Measurements from ENCODE around the gene ZNF142.

ZNF142 gene

DNA sequence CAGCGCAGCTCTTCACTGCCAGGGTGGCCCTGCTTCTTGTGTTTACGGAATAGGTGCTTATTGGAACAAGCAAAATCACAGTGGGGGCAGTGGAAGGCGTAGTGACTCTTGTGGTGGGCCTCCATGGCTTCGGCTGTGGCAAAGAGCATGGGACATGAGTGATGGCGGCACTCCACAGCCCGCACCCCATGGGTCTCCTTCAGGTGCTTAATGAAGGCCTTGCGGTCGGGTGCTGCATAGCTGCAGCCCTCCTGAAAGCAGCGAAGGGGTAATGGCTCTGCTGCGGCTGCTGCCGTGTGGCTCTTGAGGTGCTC, 10.7 kb downstream of the ZNF142 start:
- Histone ChIP-seq H3K4me3 (ENCODE audit: low read length in 2 of 2) (no peak overlapping the region), H3K27me3 (ENCODE audit: control insufficient read depth in 1 of 2, insufficient read depth in 2 of 2, low read length in 2 of 2) (no peaks in the 10 kb centered on the region), H3K4me1 (ENCODE audit: control insufficient read depth, insufficient read depth, low read length) (no peaks in the 10 kb centered on the region), H3K9ac (ENCODE audit: low read length in 2 of 2) (no peak overlapping the region), H3K9me3 (ENCODE audit: control insufficient read depth in 2 of 2, low read length in 2 of 2) (no peaks in the 10 kb centered on the region), H3K36me3 (ENCODE audit: control insufficient read depth in 2 of 2, insufficient read depth in 2 of 2, low read length in 2 of 2) (peaks cover 61 to 70% of the 10 kb centered on the region in 2 donors), H3K27ac (ENCODE audit: low read length) (no peak overlapping the region)

GRCh38 chr2:218648088-218648786, 11.2 kb downstream of the ZNF142 start:
- Histone ChIP-seq H3K27me3 (ENCODE audit: control insufficient read depth in 1 of 2, insufficient read depth in 2 of 2, low read length in 2 of 2) (no peaks in the 10 kb centered on the region), H3K9me3 (ENCODE audit: control insufficient read depth in 2 of 2, low read length in 2 of 2) (no peaks in the 10 kb centered on the region), H3K36me3 (ENCODE audit: control insufficient read depth in 2 of 2, insufficient read depth in 2 of 2, low read length in 2 of 2) (peaks cover 65 to 70% of the 10 kb centered on the region in 2 donors), H3K9ac (ENCODE audit: low read length in 2 of 2) (no peak overlapping the region), H3K27ac (ENCODE audit: low read length) (no peak overlapping the region), H3K4me1 (ENCODE audit: control insufficient read depth, insufficient read depth, low read length) (no peaks in the 10 kb centered on the region), H3K4me3 (ENCODE audit: low read length in 2 of 2) (no peak overlapping the region)

- H3K4me3 ChIP-seq (ENCODE audit: low read length in 2 of 2), result no peak overlapping the region
- H3K36me3 ChIP-seq (ENCODE audit: control insufficient read depth in 2 of 2, insufficient read depth in 2 of 2, low read length in 2 of 2), result peaks cover 71 to 74% of the 10 kb centered on the region in 2 donors
- H3K4me1 ChIP-seq (ENCODE audit: control insufficient read depth, insufficient read depth, low read length), result no peaks in the 10 kb centered on the region
- no peak overlapping the region for H3K9ac ChIP-seq (ENCODE audit: low read length in 2 of 2)
- H3K9me3 ChIP-seq (ENCODE audit: control insufficient read depth in 2 of 2, low read length in 2 of 2), result no peaks in the 10 kb centered on the region
- no peaks in the 10 kb centered on the region for H3K27me3 ChIP-seq (ENCODE audit: control insufficient read depth in 1 of 2, insufficient read depth in 2 of 2, low read length in 2 of 2)
- no peak overlapping the region for H3K27ac ChIP-seq (ENCODE audit: low read length)
Observed at GRCh38 chr2:218645126-218645525, 14.3 kb downstream of the ZNF142 start.

GRCh38 chr2:218644721-218645120, 14.7 kb downstream of the ZNF142 start:
- H3K27ac ChIP-seq (ENCODE audit: low read length), result no peak overlapping the region
- H3K9ac ChIP-seq (ENCODE audit: low read length in 2 of 2), result no peak overlapping the region
- H3K4me1 ChIP-seq (ENCODE audit: control insufficient read depth, insufficient read depth, low read length), result no peaks in the 10 kb centered on the region

GRCh38 chr2:218643751-218644310, 15.6 kb downstream of the ZNF142 start:
- H3K27ac ChIP-seq (ENCODE audit: low read length), result no peak overlapping the region
- H3K27me3 ChIP-seq (ENCODE audit: control insufficient read depth in 1 of 2, insufficient read depth in 2 of 2, low read length in 2 of 2), result no peaks in the 10 kb centered on the region
- H3K4me3 ChIP-seq (ENCODE audit: low read length in 2 of 2), result no peak overlapping the region
- no peak overlapping the region for H3K9ac ChIP-seq (ENCODE audit: low read length in 2 of 2)
- peaks cover 64 to 67% of the 10 kb centered on the region in 2 donors for H3K36me3 ChIP-seq (ENCODE audit: control insufficient read depth in 2 of 2, insufficient read depth in 2 of 2, low read length in 2 of 2)
- no peaks in the 10 kb centered on the region for H3K9me3 ChIP-seq (ENCODE audit: control insufficient read depth in 2 of 2, low read length in 2 of 2)
- no peaks in the 10 kb centered on the region for H3K4me1 ChIP-seq (ENCODE audit: control insufficient read depth, insufficient read depth, low read length)

More at GRCh38 chr2:218644721-218645120, 14.7 kb downstream of the ZNF142 start:
- H3K9me3 ChIP-seq (ENCODE audit: control insufficient read depth in 2 of 2, low read length in 2 of 2), result no peaks in the 10 kb centered on the region
- peaks cover 70 to 71% of the 10 kb centered on the region in 2 donors for H3K36me3 ChIP-seq (ENCODE audit: control insufficient read depth in 2 of 2, insufficient read depth in 2 of 2, low read length in 2 of 2)
- no peaks in the 10 kb centered on the region for H3K27me3 ChIP-seq (ENCODE audit: control insufficient read depth in 1 of 2, insufficient read depth in 2 of 2, low read length in 2 of 2)
- H3K4me3 ChIP-seq (ENCODE audit: low read length in 2 of 2), result no peak overlapping the region

GRCh38 chr2:218642786-218643185, 16.6 kb downstream of the ZNF142 start:
- H3K4me3 ChIP-seq (ENCODE audit: low read length in 2 of 2), result no peak overlapping the region
- H3K27ac ChIP-seq (ENCODE audit: low read length), result no peak overlapping the region
- no peaks in the 10 kb centered on the region for H3K27me3 ChIP-seq (ENCODE audit: control insufficient read depth in 1 of 2, insufficient read depth in 2 of 2, low read length in 2 of 2)
- H3K9ac ChIP-seq (ENCODE audit: low read length in 2 of 2), result no peak overlapping the region
- no peaks in the 10 kb centered on the region for H3K4me1 ChIP-seq (ENCODE audit: control insufficient read depth, insufficient read depth, low read length)
- H3K36me3 ChIP-seq (ENCODE audit: control insufficient read depth in 2 of 2, insufficient read depth in 2 of 2, low read length in 2 of 2), result peaks cover 64 to 66% of the 10 kb centered on the region in 2 donors
- H3K9me3 ChIP-seq (ENCODE audit: control insufficient read depth in 2 of 2, low read length in 2 of 2), result no peaks in the 10 kb centered on the region

- H3K27me3 ChIP-seq (ENCODE audit: control insufficient read depth in 1 of 2, insufficient read depth in 2 of 2, low read length in 2 of 2), result no peaks in the 10 kb centered on the region
- no peak overlapping the region for H3K4me3 ChIP-seq (ENCODE audit: low read length in 2 of 2)
- H3K9ac ChIP-seq (ENCODE audit: low read length in 2 of 2), result no peak overlapping the region
- H3K4me1 ChIP-seq (ENCODE audit: control insufficient read depth, insufficient read depth, low read length), result no peaks in the 10 kb centered on the region
- H3K36me3 ChIP-seq (ENCODE audit: control insufficient read depth in 2 of 2, insufficient read depth in 2 of 2, low read length in 2 of 2), result peaks cover 64 to 69% of the 10 kb centered on the region in 2 donors
- no peaks in the 10 kb centered on the region for H3K9me3 ChIP-seq (ENCODE audit: control insufficient read depth in 2 of 2, low read length in 2 of 2)
- no peak overlapping the region for H3K27ac ChIP-seq (ENCODE audit: low read length)
Observed at GRCh38 chr2:218642121-218642656, 17.2 kb downstream of the ZNF142 start.

GRCh38 chr2:218638372-218638771, 21.1 kb downstream of the ZNF142 start:
- Histone ChIP-seq H3K27me3 (ENCODE audit: control insufficient read depth in 1 of 2, insufficient read depth in 2 of 2, low read length in 2 of 2) (no peaks in the 10 kb centered on the region), H3K9ac (ENCODE audit: low read length in 2 of 2) (no peak overlapping the region), H3K9me3 (ENCODE audit: control insufficient read depth in 2 of 2, low read length in 2 of 2) (no peaks in the 10 kb centered on the region), H3K4me3 (ENCODE audit: low read length in 2 of 2) (no peak overlapping the region), H3K4me1 (ENCODE audit: control insufficient read depth, insufficient read depth, low read length) (no peaks in the 10 kb centered on the region), H3K27ac (ENCODE audit: low read length) (no peak overlapping the region), H3K36me3 (ENCODE audit: control insufficient read depth in 2 of 2, insufficient read depth in 2 of 2, low read length in 2 of 2) (peaks cover 64 to 80% of the 10 kb centered on the region in 2 donors)

- peaks cover under 1% of the 10 kb centered on the region for H3K4me1 ChIP-seq (ENCODE audit: control insufficient read depth, insufficient read depth, low read length)
- H3K27ac ChIP-seq (ENCODE audit: low read length), result no peak overlapping the region
- peaks cover 65 to 69% of the 10 kb centered on the region in 2 donors for H3K36me3 ChIP-seq (ENCODE audit: control insufficient read depth in 2 of 2, insufficient read depth in 2 of 2, low read length in 2 of 2)
Observed at GRCh38 chr2:218635719-218636118, 23.7 kb downstream of the ZNF142 start.

GRCh38 chr2:218631837-218632236, 27.6 kb downstream of the ZNF142 start:
- H3K4me1 ChIP-seq (ENCODE audit: control insufficient read depth, insufficient read depth, low read length), result peaks cover 5% of the 10 kb centered on the region
- H3K36me3 ChIP-seq (ENCODE audit: control insufficient read depth in 2 of 2, insufficient read depth in 2 of 2, low read length in 2 of 2), result peaks cover 49 to 50% of the 10 kb centered on the region in 2 donors
- no peak overlapping the region for H3K9ac ChIP-seq (ENCODE audit: low read length in 2 of 2)
- no peak overlapping the region for H3K4me3 ChIP-seq (ENCODE audit: low read length in 2 of 2)
- no peaks in the 10 kb centered on the region for H3K9me3 ChIP-seq (ENCODE audit: control insufficient read depth in 2 of 2, low read length in 2 of 2)
- H3K27ac ChIP-seq (ENCODE audit: low read length), result no peak overlapping the region
- H3K27me3 ChIP-seq (ENCODE audit: control insufficient read depth in 1 of 2, insufficient read depth in 2 of 2, low read length in 2 of 2), result no peaks in the 10 kb centered on the region

More at GRCh38 chr2:218635719-218636118, 23.7 kb downstream of the ZNF142 start:
- Histone ChIP-seq H3K27me3 (ENCODE audit: control insufficient read depth in 1 of 2, insufficient read depth in 2 of 2, low read length in 2 of 2) (no peaks in the 10 kb centered on the region), H3K4me3 (ENCODE audit: low read length in 2 of 2) (no peak overlapping the region), H3K9me3 (ENCODE audit: control insufficient read depth in 2 of 2, low read length in 2 of 2) (no peaks in the 10 kb centered on the region), H3K9ac (ENCODE audit: low read length in 2 of 2) (no peak overlapping the region)

DNA sequence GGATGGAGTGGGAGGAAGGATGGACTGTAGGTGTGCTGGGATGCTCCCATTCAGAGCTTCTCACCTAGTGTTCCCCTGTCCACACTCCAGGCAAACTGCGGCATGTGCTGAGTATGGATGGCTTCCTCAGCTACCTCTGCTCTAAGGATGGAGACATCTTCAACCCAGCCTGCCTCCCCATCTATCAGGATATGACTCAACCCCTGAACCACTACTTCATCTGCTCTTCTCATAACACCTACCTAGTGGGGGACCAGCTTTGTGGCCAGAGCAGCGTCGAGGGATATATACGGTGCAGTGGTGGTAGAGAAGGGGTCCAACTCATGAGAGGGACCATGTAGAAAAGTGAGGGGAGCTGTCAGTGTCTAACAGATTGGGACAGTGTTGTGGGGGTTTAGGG, 31.5 kb downstream of the ZNF142 start:
- peaks cover 17 to 28% of the 10 kb centered on the region in 2 donors for H3K36me3 ChIP-seq (ENCODE audit: control insufficient read depth in 2 of 2, insufficient read depth in 2 of 2, low read length in 2 of 2)
- no peak overlapping the region for H3K4me3 ChIP-seq (ENCODE audit: low read length in 2 of 2)
- H3K9ac ChIP-seq (ENCODE audit: low read length in 2 of 2), result no peak overlapping the region
- H3K27ac ChIP-seq (ENCODE audit: low read length), result no peak overlapping the region
- no peaks in the 10 kb centered on the region for H3K9me3 ChIP-seq (ENCODE audit: control insufficient read depth in 2 of 2, low read length in 2 of 2)
- H3K27me3 ChIP-seq (ENCODE audit: control insufficient read depth in 1 of 2, insufficient read depth in 2 of 2, low read length in 2 of 2), result no peaks in the 10 kb centered on the region
- H3K4me1 ChIP-seq (ENCODE audit: control insufficient read depth, insufficient read depth, low read length), result peaks cover 5% of the 10 kb centered on the region
